Kidney tubule cell (primary cell): ENCODE results near the gene RICTOR.

ENCODE experiments used
- DNase-seq: peaks from one replicate; pipeline ENCODE4 v3.0.0-alpha.2; 2018; ENCODE audit warnings: low spot score

Gene RICTOR

GRCh38 chr5:39092581-39093351 lies 18.6 kb upstream of the RICTOR start:
- peak; percentile 71 for DNase-seq

GRCh38 chr5:39091940-39092580 lies 17.9 kb upstream of the RICTOR start:
- no peak for DNase-seq

GRCh38 chr5:39083968-39084367 lies 9.8 kb upstream of the RICTOR start:
- no peak for DNase-seq

GRCh38 chr5:39082995-39083394 lies 8.8 kb upstream of the RICTOR start:
- DNase-seq, result no peak

GRCh38 chr5:39080597-39081204 lies 6.5 kb upstream of the RICTOR start:
- peak; percentile 67 for DNase-seq

- DNase-seq, result peak; percentile 51
Observed at GRCh38 chr5:39080168-39080567, 6.0 kb upstream of the RICTOR start.

- no peak for DNase-seq
Observed at GRCh38 chr5:39079147-39079546, 4.9 kb upstream of the RICTOR start.

- peak; percentile 65 for DNase-seq
Observed at GRCh38 chr5:39076757-39077728, 2.8 kb upstream of the RICTOR start.

GRCh38 chr5:39076101-39076756 lies 2.0 kb upstream of the RICTOR start:
- no peak for DNase-seq

- DNase-seq, result no peak
Observed at GRCh38 chr5:39073767-39074016, 507 bp downstream of the RICTOR start.

- peak; percentile 55 for DNase-seq
Observed at GRCh38 chr5:39072925-39073766, 1.1 kb downstream of the RICTOR start.

- no peak for DNase-seq
Observed at GRCh38 chr5:39068099-39068498, 6.1 kb downstream of the RICTOR start.

GRCh38 chr5:39064450-39064849 lies 9.7 kb downstream of the RICTOR start:
- no peak for DNase-seq

GRCh38 chr5:39063037-39063436 lies 11.2 kb downstream of the RICTOR start:
- DNase-seq, result peak; percentile 67

GRCh38 chr5:39062530-39062929 lies 11.7 kb downstream of the RICTOR start:
- DNase-seq, result no peak

GRCh38 chr5:39062104-39062503 lies 12.1 kb downstream of the RICTOR start:
- no peak for DNase-seq

GRCh38 chr5:39059064-39059463 lies 15.1 kb downstream of the RICTOR start:
- DNase-seq, result no peak

GRCh38 chr5:39058178-39058921 lies 15.8 kb downstream of the RICTOR start:
- DNase-seq, result no peak

- no peak for DNase-seq
Observed at GRCh38 chr5:39057734-39058133, 16.5 kb downstream of the RICTOR start.

- DNase-seq, result no peak
Observed at GRCh38 chr5:39055768-39056398, 18.3 kb downstream of the RICTOR start.
